Endodermal cell (in vitro differentiated cells): Measurements from ENCODE around the gene BEND5. TPM values are rescaled to one million over a fixed set of nuclear protein-coding genes. Genes with fewer than 3 reads are reported as not detected.

Experiments used
- DNase-seq: peaks from one replicate; pipeline ENCODE4 v3.0.0-alpha.2; 2017
- H3K27ac ChIP-seq: 2 replicates; pipeline ENCODE4 v1.5.1; 2013; ENCODE audit warnings: mild to moderate bottlenecking, low read depth, low read length, moderate library complexity
- H3K27me3 ChIP-seq: 2 replicates; pipeline ENCODE4 v1.6.1; 2013; ENCODE audit warnings: mild to moderate bottlenecking, low read length, moderate library complexity; ENCODE audit not compliant: insufficient read depth, control insufficient read depth, poor library complexity, severe bottlenecking
- H3K36me3 ChIP-seq: 2 replicates; pipeline ENCODE4 v1.7.0; 2013; ENCODE audit warnings: mild to moderate bottlenecking, low read length, moderate library complexity; ENCODE audit not compliant: control insufficient read depth, insufficient read depth
- H3K4me1 ChIP-seq: one replicate; pipeline ENCODE4 v1.7.0; 2013; ENCODE audit warnings: low read length; ENCODE audit not compliant: control insufficient read depth, insufficient read depth
- H3K4me3 ChIP-seq: 2 replicates; pipeline ENCODE4 v1.5.1; 2013; ENCODE audit warnings: mild to moderate bottlenecking, low read length, moderate library complexity
- H3K9ac ChIP-seq: 2 replicates; pipeline ENCODE4 v1.6.1; 2013; ENCODE audit warnings: mild to moderate bottlenecking, low read length, moderate library complexity; ENCODE audit not compliant: poor library complexity, severe bottlenecking; ENCODE audit errors: extremely low read depth
- H3K9me3 ChIP-seq: 2 replicates; pipeline ENCODE4 v1.6.1; 2013; ENCODE audit warnings: mild to moderate bottlenecking, low read length, moderate library complexity; ENCODE audit not compliant: control insufficient read depth
- H3K27ac Mint-ChIP-seq: 2 replicates; pipeline ENCODE4 v1.8.0; 2020; ENCODE audit warnings: mixed read lengths
- H3K27me3 Mint-ChIP-seq: 2 replicates; pipeline ENCODE4 v1.8.0; 2021; ENCODE audit warnings: mild to moderate bottlenecking, mixed read lengths; ENCODE audit not compliant: insufficient read depth
- H3K36me3 Mint-ChIP-seq: 2 replicates; pipeline ENCODE4 v1.8.0; 2020; ENCODE audit warnings: low read depth, mixed read lengths
- H3K4me1 Mint-ChIP-seq: 2 replicates; pipeline ENCODE4 v1.8.0; 2020; ENCODE audit warnings: mixed read lengths
- H3K4me3 Mint-ChIP-seq: 2 replicates; pipeline ENCODE4 v1.8.0; 2020; ENCODE audit warnings: mild to moderate bottlenecking, moderate library complexity, mixed read lengths
- H3K9me3 Mint-ChIP-seq: 2 replicates; pipeline ENCODE4 v1.8.0; 2020; ENCODE audit warnings: mild to moderate bottlenecking, mixed read lengths
- WGBS, 2 experiments: methylation state at CpG; one replicate each; pipeline versions ENCODE4 v1.1.5 to v1.1.7; 2013; ENCODE audit warnings: missing lambda C conversion rate in 2 of 2, mixed read lengths in 1 of 2; ENCODE audit not compliant: insufficient coverage in 1 of 2, insufficient read length in 1 of 2; 5-methylcytosine and 5-hydroxymethylcytosine counted together
- total RNA-seq, 2 donors: library from RNA; stranded (reverse); fragmentation: NEBNext Ultra II Directional in 1 of 2; extraction: Animal tissue kit (Norgen Biotek cat#: 25700) in 1 of 2; gene quantifications; 2 replicates in 1 of 2; 3 replicates in 1 of 2; pipeline ENCODE4 v1.2.1, GENCODE V29; 2021
- TF ChIP-seq, protein P1 (sequence below): fragments of 200-600 bp; sonication (generic); conservative IDR thresholded peaks from 2 replicates; pipeline ENCODE4 v1.5.0; 2021; ENCODE audit warnings: antibody characterized with exemption, mild to moderate bottlenecking

The BEND5 gene
- total RNA-seq, 2 donors from 2014 or later = 5.9 to 6.1 TPM

DNA sequence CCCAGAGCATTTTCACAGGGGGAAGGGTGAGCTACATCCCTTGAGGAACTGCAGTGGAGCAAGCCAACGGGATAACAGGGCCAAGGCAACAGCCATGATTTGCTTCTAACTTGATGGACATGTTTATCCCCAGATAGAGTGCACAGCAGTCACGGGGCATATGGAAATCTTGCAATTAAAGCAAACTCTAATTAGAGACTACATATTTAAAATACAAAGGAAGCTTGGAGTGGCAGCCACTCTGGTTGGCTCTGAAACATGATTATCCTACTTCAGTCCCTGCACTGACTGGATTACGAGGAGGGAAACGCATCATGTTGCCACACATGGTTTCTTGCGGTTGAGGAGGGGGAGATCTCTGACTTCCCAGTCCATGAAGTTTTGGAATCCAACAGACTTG is 60.8 kb downstream of the BEND5 start:
- no peak overlapping the region for H3K4me3 ChIP-seq
- no peaks in the 10 kb centered on the region for H3K27me3 ChIP-seq
- DNase-seq = no peak
- no peaks in the 10 kb centered on the region for H3K4me1 Mint-ChIP-seq
- H3K27ac Mint-ChIP-seq = no peak overlapping the region
- 93 to 100% methylated on average over 3 to 5 of the region's 5 CpGs for WGBS, 2 experiments
- TF ChIP-seq, protein P1, sequence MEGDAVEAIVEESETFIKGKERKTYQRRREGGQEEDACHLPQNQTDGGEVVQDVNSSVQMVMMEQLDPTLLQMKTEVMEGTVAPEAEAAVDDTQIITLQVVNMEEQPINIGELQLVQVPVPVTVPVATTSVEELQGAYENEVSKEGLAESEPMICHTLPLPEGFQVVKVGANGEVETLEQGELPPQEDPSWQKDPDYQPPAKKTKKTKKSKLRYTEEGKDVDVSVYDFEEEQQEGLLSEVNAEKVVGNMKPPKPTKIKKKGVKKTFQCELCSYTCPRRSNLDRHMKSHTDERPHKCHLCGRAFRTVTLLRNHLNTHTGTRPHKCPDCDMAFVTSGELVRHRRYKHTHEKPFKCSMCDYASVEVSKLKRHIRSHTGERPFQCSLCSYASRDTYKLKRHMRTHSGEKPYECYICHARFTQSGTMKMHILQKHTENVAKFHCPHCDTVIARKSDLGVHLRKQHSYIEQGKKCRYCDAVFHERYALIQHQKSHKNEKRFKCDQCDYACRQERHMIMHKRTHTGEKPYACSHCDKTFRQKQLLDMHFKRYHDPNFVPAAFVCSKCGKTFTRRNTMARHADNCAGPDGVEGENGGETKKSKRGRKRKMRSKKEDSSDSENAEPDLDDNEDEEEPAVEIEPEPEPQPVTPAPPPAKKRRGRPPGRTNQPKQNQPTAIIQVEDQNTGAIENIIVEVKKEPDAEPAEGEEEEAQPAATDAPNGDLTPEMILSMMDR = no peak
- no peaks in the 10 kb centered on the region for H3K36me3 Mint-ChIP-seq
- no peaks in the 10 kb centered on the region for H3K27me3 Mint-ChIP-seq
- H3K36me3 ChIP-seq = no peaks in the 10 kb centered on the region
- no peaks in the 10 kb centered on the region for H3K4me1 ChIP-seq
- H3K27ac ChIP-seq = no peak overlapping the region
- H3K4me3 Mint-ChIP-seq = no peak overlapping the region
- no peak overlapping the region for H3K9ac ChIP-seq
- no peaks in the 10 kb centered on the region for H3K9me3 Mint-ChIP-seq
- no peaks in the 10 kb centered on the region for H3K9me3 ChIP-seq

DNA sequence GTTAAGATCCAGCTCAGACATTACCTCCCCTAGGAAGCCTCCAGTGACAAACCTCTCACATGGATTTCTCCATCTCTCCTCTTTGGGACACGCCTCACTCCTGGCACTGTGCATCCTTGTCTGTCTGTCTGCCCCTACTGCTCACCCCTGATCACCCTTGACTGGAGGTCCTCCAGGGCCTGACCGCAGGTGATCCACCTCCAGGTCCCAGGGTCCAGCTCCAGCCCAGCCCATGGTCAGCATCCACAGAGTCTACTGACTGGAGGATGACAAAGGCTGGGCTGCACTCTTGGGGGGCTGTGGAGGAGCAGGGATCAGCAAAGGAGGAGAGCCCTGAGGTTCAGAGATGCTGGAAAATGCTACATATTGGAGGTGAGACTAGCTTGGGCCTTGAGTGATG is 65.8 kb downstream of the BEND5 start:
- 80 to 90% methylated on average over 1 to 2 of the region's 2 CpGs for WGBS, 2 experiments
- Mint-ChIP-seq H3K27ac (no peak overlapping the region), H3K9me3 (no peaks in the 10 kb centered on the region)

GRCh38 chr1:48710318-48710717 is 66.4 kb downstream of the BEND5 start:
- H3K27ac ChIP-seq = no peak overlapping the region
- Mint-ChIP-seq H3K27ac (peak overlapping the region; percentile 33), H3K4me3 (no peak overlapping the region), H3K27me3 (no peaks in the 10 kb centered on the region), H3K9me3 (no peaks in the 10 kb centered on the region), H3K36me3 (no peaks in the 10 kb centered on the region), H3K4me1 (peaks cover 4% of the 10 kb centered on the region)
- WGBS, 2 experiments = 79% methylated on average over 2 of the region's 2 CpGs; no CpG with 5 or more reads in 1 of the 2 experiments
- H3K9ac ChIP-seq = no peak overlapping the region
- H3K27me3 ChIP-seq = no peaks in the 10 kb centered on the region
- H3K4me3 ChIP-seq = no peak overlapping the region
- DNase-seq = peak; percentile 71
- H3K9me3 ChIP-seq = no peaks in the 10 kb centered on the region
- TF ChIP-seq, protein P1 = no peak
- no peaks in the 10 kb centered on the region for H3K4me1 ChIP-seq
- no peaks in the 10 kb centered on the region for H3K36me3 ChIP-seq

More for the DNA sequence above, 65.8 kb downstream of the BEND5 start:
- Histone ChIP-seq H3K9ac (no peak overlapping the region), H3K27ac (no peak overlapping the region), H3K4me3 (no peak overlapping the region), H3K27me3 (no peaks in the 10 kb centered on the region), H3K4me1 (no peaks in the 10 kb centered on the region), H3K36me3 (no peaks in the 10 kb centered on the region), H3K9me3 (no peaks in the 10 kb centered on the region)
- Mint-ChIP-seq H3K27me3 (no peaks in the 10 kb centered on the region), H3K4me1 (peaks cover 4% of the 10 kb centered on the region), H3K4me3 (no peak overlapping the region), H3K36me3 (no peaks in the 10 kb centered on the region)
- no peak for DNase-seq
- TF ChIP-seq, protein P1 = no peak
